ENCODE results near the gene LAMA3. TPM values are rescaled to one million over a fixed set of nuclear protein-coding genes. Genes with fewer than 3 reads are reported as not detected.

Gene LAMA3
- total RNA-seq, 1 donor from 2014 or later, result 25.5 TPM

- no peak for DNase-seq (ENCODE audit: low spot score)
These were observed 20.5 kb upstream of the LAMA3 start for GRCh38 chr18:23668731-23669130.

DNA sequence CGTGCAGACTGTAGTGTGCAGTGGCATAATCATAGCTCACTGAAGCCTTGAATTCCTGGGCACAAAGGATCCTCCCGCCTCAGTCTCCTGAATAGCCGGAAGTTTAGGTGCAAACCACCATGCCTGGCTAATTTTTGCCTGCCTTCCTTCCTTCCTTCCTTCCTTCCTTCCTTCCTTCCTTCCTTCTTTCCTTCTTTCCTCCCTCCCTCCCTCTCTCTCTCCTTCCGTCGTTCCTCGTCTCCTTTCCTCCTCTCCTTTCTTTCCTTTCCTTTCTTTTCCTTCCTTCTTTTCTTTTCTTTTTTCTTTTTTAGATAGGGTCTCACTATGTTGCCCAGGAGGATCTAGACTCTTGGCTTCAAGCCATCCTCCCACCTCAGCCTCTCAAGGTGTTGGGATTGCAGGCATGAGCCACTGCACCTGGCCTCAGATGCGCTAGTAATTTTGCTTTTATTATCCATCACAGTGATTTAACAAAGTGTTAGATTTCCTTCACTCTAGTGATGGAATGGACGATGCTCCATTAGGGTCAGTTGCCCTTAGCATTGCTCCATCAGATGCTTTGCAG is 20.0 kb upstream of the LAMA3 start:
- no peak for DNase-seq (ENCODE audit: low spot score)

DNA sequence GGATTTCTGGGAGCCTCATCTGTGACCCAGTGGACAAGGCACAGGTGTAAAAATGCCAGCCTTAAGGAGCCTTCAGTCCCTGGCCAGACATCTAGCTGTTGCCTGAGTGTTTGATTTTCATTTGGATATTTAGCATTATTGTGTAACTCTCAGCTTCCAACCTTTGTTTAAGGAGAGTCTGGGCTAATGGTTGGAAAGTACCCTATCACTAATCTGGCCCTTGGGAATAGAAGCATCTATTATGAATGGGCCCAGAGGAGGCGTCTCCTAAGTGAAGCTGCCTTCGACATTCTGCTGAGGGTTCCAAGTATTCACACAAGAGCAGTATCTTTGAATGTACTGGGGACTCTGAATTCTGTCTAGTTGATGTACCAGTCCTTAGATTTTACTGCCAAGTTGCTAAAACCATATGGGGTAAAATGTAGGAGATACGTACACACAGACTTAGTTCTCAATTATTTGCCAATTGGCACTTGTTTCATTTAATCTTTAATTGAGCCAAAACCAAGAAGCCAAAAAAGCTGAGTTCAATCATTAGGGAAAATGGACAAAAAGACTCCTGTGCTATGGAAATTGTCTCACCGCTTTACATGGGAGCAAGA is 19.3 kb upstream of the LAMA3 start:
- no peak for DNase-seq (ENCODE audit: low spot score)

- no peak for DNase-seq (ENCODE audit: low spot score)
These were observed 17.7 kb upstream of the LAMA3 start for GRCh38 chr18:23671564-23671963.

GRCh38 chr18:23673725-23674124 is 15.5 kb upstream of the LAMA3 start:
- DNase-seq (ENCODE audit: low spot score), result no peak

GRCh38 chr18:23675236-23675635 is 14.0 kb upstream of the LAMA3 start:
- no peak for DNase-seq (ENCODE audit: low spot score)

DNA sequence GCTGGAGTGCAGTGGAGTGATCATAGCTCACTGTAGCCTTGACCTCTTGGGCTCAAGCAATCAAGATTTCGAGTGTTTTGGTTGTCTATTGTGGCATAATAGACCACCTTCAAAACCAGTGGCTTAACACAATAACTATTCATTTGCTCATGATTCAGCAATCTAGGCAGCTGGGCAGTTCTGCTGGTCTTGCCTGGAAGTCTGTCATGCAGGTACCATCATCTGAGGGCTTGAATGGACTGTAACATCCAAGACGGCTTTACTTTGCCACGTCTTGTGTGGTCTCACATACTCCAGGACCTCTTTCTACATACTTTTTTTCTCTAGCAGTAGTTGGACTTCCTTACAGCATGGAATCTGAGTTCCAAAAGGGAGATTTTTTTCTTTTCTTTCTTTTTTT is 13.4 kb upstream of the LAMA3 start:
- DNase-seq (ENCODE audit: low spot score), result no peak

DNA sequence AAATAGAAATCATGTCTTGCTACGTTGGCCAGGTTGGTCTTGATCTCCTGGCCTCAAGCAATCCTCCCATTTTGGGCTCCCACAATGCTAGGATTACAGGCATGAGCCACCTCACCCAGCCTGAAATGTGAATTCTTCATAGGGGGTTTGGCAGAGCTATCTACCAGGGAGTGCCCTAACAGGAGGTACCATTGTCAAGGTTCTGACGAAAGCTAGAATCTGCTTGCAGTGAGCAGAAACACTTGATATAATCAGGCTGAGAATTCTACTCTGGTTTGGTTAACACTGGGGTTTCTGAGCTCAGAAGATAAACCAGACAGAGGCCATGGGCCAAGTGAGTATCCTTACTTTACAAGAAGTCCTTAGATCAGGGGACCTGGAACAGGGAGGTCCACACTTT is 7.2 kb upstream of the LAMA3 start:
- DNase-seq (ENCODE audit: low spot score), result no peak

- DNase-seq (ENCODE audit: low spot score), result no peak
These were observed 6.8 kb upstream of the LAMA3 start for GRCh38 chr18:23682472-23682871.

DNA sequence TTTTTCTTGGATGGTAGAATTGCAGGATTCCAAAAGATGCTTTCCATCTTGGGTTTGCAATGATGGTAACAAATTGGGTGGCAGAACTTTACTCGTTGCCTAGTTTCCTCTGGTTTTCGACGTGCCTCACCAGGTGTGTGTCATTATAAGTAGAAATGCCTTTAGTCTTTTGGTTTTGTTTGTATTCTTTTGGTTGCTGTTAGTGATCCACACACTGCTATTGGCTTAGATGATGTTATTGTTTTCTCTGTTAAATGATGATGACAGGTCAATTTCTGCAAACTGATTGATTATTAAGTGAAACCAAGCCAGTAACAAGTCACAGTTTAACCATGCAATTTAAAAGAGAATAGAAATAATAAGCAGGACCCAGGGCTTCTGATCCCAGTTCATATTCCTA is 6.1 kb upstream of the LAMA3 start:
- DNase-seq (ENCODE audit: low spot score), result no peak

DNA sequence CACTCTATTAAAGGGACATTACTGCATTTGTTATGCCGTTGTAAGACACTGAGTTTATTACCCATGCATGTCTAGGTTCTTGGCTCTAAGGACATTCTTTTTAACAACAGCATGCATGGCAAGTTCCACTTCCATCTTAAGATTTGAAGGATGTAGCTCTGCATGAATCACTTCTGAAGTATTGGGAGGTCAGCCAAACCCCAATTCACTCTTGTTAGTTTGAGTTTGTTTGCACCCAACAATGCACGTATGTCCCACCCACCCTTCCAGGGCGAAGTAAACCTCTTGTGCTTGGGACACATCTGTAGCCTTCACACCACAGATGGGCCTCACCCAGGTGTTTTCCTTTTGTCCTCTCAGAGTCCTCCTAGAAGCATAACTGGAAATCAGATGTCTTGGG is 5.6 kb upstream of the LAMA3 start:
- no peak for DNase-seq (ENCODE audit: low spot score)

DNA sequence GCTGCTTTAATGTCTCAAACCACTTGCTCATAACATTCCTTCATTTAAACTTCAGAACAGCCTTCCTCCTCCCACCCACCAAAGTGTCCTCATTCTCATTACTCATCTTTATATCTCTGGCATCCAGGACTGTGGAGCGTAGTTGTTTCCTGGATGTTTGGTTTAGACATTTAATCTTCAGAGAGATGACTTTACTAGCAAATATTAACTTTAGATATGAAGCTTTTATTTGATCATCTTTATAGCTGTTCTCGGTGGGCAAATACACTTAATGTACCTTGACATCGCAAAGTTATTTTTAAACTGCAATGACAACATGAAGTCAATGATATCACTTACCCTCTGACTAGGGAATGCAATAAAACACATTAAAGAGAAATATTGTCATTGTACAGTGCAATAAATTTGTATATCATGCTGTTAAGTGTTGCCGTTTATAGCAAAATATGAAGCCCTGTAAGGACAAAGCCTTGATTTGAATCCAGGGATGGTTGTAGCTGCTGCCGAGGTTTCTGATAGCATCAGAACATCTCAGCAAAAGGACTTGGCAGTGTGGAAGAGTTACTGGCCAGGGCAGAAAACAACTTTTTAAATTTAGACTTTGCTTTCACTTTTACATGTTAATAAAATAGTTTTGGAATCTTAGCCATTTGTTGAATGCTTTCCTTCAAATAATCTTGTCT is 4.6 kb upstream of the LAMA3 start:
- no peak for DNase-seq (ENCODE audit: low spot score)

DNA sequence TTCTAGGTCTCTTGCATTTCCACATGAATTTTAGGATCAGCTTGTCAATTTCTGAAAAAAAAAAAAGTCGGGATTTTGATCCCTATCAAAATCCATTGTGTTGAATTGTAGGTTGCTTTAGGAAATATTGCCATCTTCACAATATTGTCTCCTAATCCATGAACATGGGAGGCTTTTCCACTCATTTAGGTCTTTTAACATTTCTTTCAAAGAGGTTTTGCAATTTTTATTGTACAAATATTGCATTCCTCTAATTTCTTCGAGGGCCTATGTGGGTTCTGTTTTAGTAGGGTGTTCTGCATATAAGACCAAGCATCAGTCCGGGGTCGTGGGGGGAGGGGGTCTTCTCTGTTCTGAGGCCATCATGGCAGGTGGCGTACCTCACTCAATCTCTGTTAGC is 725 bp upstream of the LAMA3 start:
- no peak for DNase-seq (ENCODE audit: low spot score)

DNA sequence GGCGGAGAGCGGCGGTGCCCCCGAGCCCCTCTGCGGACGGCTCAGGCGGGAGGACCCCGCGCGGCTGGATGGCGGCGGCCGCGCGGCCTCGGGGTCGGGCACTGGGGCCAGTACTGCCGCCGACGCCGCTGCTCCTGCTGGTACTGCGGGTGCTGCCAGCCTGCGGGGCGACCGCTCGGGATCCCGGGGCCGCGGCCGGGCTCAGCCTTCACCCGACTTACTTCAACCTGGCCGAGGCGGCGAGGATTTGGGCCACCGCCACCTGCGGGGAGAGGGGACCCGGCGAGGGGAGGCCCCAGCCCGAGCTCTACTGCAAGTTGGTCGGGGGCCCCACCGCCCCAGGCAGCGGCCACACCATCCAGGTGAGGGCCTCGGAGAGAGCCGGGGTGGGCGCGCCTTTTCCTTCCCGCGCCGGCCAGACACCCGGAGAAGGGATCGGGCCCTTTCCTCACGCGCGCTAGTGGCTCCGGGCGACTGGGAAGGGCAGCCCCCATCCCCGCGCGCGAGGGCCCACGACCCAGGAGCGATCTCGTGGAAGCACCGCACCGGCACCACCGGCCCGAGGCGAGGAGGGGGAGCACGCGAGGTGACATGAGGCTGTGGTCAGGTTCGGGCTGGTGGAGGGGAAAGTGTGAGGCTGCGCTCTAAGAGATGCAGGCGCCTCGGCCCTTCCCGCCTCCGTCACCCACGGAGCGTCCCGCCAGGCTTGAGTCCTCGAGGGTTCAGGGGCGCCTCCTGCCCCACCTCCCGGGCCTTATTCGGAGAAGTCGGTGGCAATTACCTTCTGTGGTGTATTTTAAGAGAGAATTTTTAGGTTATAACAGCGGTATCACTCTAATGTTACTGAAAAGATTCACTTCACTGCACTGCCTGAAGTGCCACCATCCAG is 607 bp downstream of the LAMA3 start:
- no peak for DNase-seq (ENCODE audit: low spot score)

DNA sequence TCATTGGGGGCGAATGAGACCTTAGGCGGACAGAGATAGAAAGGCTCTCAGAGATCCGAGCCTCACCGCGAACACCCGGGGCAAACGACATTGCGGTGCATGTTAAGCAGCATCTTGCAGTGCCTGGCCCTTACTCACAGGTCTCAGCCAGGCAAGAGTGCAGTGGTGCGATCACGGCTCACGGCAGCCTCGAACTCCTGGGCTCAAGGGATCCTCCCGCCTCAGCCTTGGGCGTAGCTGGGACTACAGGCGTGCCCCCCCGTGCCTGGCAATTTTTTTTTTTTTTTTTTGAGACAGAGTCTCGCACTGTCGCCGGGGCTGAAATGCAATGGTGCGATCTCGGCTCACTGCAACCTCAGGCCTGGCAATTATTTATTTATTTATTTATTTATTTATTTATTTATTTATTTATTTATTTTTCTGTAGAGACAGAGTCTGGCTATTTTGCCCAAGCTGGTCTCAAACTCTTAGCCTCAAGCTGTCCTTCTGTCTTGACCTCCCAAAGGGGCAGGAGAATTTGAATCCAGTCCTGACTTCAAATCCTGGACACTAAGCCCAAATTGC is 1.3 kb downstream of the LAMA3 start:
- no peak for DNase-seq (ENCODE audit: low spot score)

DNA sequence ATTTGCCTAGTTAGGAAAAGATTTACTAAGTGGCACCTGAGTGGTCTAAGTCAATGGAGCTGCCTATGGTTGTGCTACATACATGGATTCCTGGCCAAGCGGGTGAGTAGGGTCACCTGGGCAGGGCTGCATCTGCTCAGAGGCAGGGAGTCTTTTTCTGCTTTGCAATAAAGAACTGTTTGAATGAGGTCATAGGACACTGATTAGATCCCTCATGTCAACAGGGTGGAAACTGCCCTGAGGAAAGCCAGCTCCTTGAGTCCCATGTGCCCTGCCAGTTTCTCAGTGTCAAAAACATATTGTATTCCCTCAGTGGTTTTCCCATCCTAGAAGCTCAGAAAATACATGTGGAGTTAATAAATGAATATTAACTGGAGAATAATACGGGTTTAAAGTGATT is 4.6 kb downstream of the LAMA3 start:
- no peak for DNase-seq (ENCODE audit: low spot score)

GRCh38 chr18:23694637-23695430 is 5.6 kb downstream of the LAMA3 start:
- DNase-seq (ENCODE audit: low spot score), result no peak

GRCh38 chr18:23701017-23701416 is 11.8 kb downstream of the LAMA3 start:
- no peak for DNase-seq (ENCODE audit: low spot score)

DNA sequence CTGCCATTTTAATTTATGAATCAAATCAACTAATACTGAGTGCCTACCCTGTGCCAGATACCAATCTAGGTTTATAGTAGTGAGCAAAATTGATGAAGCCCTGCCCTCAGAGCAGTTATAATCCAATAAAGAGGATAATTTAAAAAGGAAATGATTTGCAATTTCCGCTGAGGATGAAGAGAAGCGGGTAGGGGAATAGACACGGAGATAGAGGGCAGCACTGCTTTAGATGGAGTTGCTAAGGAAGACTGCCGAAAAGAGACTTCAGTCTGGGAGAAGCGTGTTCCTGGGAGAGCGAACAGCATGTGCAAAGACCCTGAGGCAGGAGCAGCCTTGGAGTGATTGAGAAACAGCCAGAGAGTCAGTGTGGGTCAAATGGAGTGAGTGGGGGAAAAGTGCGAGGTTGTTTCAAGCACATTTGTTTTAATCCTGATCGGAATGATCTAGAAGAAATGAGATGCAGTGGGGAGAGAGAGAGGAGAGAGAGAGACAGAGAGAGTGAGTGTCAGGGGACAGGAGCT is 12.4 kb downstream of the LAMA3 start:
- no peak for DNase-seq (ENCODE audit: low spot score)

DNA sequence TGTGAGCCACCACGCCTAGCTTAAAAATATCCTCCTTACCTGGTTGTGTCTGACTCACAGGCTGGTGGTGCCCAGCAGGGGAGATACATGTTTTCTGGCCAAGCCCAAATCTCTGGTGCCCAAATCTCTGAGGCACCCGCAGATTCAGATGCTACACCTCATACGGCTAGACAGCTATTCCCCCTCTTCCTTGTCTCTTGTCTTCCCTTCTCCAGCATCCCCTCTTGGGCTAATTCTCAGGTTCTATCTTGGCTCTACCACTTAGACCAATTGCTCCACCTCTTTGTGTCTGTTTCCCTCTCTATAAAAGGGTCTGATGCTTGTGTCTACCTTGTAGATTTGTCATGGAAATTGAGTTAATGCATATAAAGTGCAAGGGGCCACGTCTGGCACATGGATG is 13.4 kb downstream of the LAMA3 start:
- no peak for DNase-seq (ENCODE audit: low spot score)
